Hypothalamus (tissue), 51 donors: Measurements from ENCODE around the gene CCDC88A.
"Not testable (repeated sequence)": the region's sequence is repeated elsewhere in the genome, so short reads cannot be mapped to it uniquely, and the experiment has no call there.

Experiments
- DNase-seq, 51 donors: peaks; one replicate each; lab custom pipeline; 2025; lab: John Stamatoyannopoulos, UW

CCDC88A gene

GRCh38 chr2:55259586-55259985 lies 160.1 kb downstream of the CCDC88A start:
- DNase-seq, result not testable (repeated sequence)

GRCh38 chr2:55252832-55253231 lies 166.8 kb downstream of the CCDC88A start:
- DNase-seq, result no peak

- DNase-seq, result no peak
Measured at GRCh38 chr2:55247025-55247424, 172.6 kb downstream of the CCDC88A start.

- DNase-seq, result no peak
Measured at GRCh38 chr2:55245411-55245810, 174.2 kb downstream of the CCDC88A start.

GRCh38 chr2:55242617-55243016 lies 177.0 kb downstream of the CCDC88A start:
- DNase-seq, result no peak

GRCh38 chr2:55241582-55241981 lies 178.1 kb downstream of the CCDC88A start:
- not testable (repeated sequence) for DNase-seq

GRCh38 chr2:55239656-55240222 lies 179.9 kb downstream of the CCDC88A start:
- DNase-seq, result no peak
